ENCODE data around the gene LIF.

Gene LIF

GRCh38 chr22:30289141-30289979 lies 42.8 kb upstream of the LIF start, which contains the start of gene CASTOR1:
TSS of gene CASTOR1 (minus strand) at chr22:30289505. CDS start at chr22:30289497, 8 bp downstream.
- H3K27me3 ChIP-seq = no peaks in the 10 kb centered on the region
- H3K36me3 ChIP-seq = peaks cover 40% of the 10 kb centered on the region
- no peaks in the 10 kb centered on the region for H3K9me3 ChIP-seq
- H3K4me1 ChIP-seq (ENCODE audit: control insufficient read depth in 1 of 2, insufficient read depth in 1 of 2, low read depth in 1 of 2, low read length in 1 of 2) = peaks cover 29 to 39% of the 10 kb centered on the region in 2 experiments
- TF ChIP-seq CTCF (IDR thresholded peaks at IDR 0.05) = peak; percentile 53
- peak within 1 kb of the TSS; percentile 78 for H3K27ac ChIP-seq
- H3K4me3 ChIP-seq (ENCODE audit: low read depth in 1 of 2, low read length in 1 of 2) = peak within 1 kb of the TSS; percentile 78 to 94

DNA sequence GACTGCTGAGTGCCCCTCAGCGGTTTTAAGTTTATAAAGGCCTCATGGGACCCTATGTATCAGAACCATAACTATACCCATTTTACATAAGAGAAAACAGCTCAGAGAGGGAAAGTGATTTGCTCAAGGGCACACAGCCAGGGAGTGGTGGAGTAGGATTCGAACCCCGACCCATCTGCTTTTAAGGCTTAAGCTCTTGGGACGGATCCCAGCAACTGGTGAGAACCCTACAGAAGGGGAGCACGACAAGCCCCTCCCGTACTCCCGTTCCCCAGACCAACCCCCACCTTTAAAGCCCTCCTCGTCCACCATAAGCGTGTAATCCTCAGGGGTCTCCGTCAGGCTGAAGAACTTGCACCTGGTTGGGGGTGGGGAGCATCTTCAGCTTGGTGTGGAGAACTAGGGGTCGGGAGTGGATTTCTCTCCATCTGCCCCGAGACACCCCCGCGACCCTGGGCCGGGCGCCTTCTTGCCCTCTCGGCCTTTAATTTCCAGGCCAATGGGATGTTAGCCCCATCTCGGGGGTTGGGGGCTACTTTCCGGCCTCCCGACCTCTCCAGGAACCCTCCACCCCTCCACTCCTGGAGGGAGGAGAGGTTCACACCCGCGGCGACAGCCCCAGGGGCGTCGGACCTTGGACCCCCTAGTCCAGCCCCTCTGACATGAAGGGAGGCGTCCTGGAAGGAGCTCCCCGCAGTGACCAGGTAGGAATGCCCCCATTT lies 42.0 kb upstream of the LIF start:
- Histone ChIP-seq H3K4me3 (ENCODE audit: low read depth in 1 of 2, low read length in 1 of 2) (peak overlapping the region; percentile 78 to 94), H3K4me1 (ENCODE audit: control insufficient read depth in 1 of 2, insufficient read depth in 1 of 2, low read depth in 1 of 2, low read length in 1 of 2) (peaks cover 30 to 39% of the 10 kb centered on the region in 2 experiments), H3K9me3 (no peaks in the 10 kb centered on the region), H3K36me3 (peaks cover 32% of the 10 kb centered on the region), H3K27me3 (no peaks in the 10 kb centered on the region), H3K27ac (peak overlapping the region; percentile 78)
- TF ChIP-seq CTCF (IDR thresholded peaks at IDR 0.05) = no peak

DNA sequence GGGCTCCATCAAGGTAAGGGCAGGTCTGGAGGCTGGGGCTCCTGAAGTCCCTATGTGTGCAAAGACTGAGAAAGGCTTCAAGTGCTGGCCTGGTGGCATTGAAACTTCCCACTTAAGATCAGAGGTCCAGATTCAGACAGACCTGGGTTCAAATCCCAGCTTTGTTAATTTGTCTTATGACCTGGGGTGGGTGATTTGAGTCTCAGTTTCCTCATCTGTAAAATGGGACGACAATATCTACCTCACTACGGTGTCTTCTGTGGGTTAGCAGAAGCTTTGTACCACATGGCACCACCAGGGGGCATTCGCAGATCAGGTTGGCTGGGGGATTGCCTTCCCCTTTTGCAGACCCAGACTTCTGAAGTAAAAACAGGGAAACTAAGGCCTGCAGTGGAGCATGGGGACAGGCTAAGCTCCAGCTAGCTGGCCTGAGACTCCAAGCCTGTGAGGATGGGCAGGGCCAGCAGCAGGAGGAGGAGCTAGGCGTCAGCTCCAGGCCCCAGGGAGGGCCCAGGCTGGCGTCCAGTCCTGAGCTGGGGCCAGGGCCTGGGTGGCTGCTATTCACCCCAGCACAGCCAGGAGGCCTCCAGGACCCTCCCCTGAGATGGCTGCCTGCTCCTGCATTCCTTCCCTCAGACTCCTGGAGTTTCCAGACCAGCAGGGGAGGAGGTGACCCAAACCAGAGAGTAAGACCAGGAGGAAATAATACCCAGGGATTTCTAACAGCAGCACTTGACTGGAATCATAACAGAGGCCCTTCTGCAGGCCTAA lies 41.3 kb upstream of the LIF start:
- Histone ChIP-seq H3K27me3 (no peaks in the 10 kb centered on the region), H3K27ac (peak overlapping the region; percentile 78), H3K4me3 (ENCODE audit: low read depth in 1 of 2, low read length in 1 of 2) (peak overlapping the region; percentile 78 to 94), H3K36me3 (peaks cover 25% of the 10 kb centered on the region), H3K4me1 (ENCODE audit: control insufficient read depth in 1 of 2, insufficient read depth in 1 of 2, low read depth in 1 of 2, low read length in 1 of 2) (peaks cover 38 to 46% of the 10 kb centered on the region in 2 experiments), H3K9me3 (no peaks in the 10 kb centered on the region)
- TF ChIP-seq CTCF (IDR thresholded peaks at IDR 0.05) = peak; percentile 88

- Histone ChIP-seq H3K9me3 (no peaks in the 10 kb centered on the region), H3K27ac (peak overlapping the region; percentile 40), H3K36me3 (peaks cover 17% of the 10 kb centered on the region), H3K4me1 (ENCODE audit: control insufficient read depth in 1 of 2, insufficient read depth in 1 of 2, low read depth in 1 of 2, low read length in 1 of 2) (peaks cover 46 to 54% of the 10 kb centered on the region in 2 experiments), H3K27me3 (no peaks in the 10 kb centered on the region), H3K4me3 (ENCODE audit: low read depth in 1 of 2, low read length in 1 of 2) (peak overlapping the region in 1 of 2 experiments; percentile 94)
- peak; percentile 96 for TF ChIP-seq CTCF (IDR thresholded peaks at IDR 0.05)
These were observed 40.5 kb upstream of the LIF start for GRCh38 chr22:30286813-30287647.

Data from neutrophil (primary cell).